IPS-18a (cell line): ENCODE results near the gene ATP8A2.

Source experiments
- H3K27ac ChIP-seq: one replicate; pipeline ENCODE4 v1.5.1; 2013; ENCODE audit warnings: low read length
- H3K27me3 ChIP-seq: one replicate; pipeline ENCODE4 v1.6.1; 2013; ENCODE audit warnings: mild to moderate bottlenecking, low read length; ENCODE audit not compliant: control insufficient read depth, insufficient read depth
- H3K36me3 ChIP-seq: one replicate; pipeline ENCODE4 v1.6.1; 2013; ENCODE audit warnings: low read depth, low read length; ENCODE audit not compliant: control insufficient read depth
- H3K4me1 ChIP-seq: one replicate; pipeline ENCODE4 v1.6.1; 2013; ENCODE audit warnings: low read depth, low read length; ENCODE audit not compliant: control insufficient read depth
- H3K4me3 ChIP-seq: one replicate; pipeline ENCODE4 v1.5.1; 2013; ENCODE audit warnings: low read length
- H3K9ac ChIP-seq: one replicate; pipeline ENCODE4 v1.6.1; 2013; ENCODE audit warnings: mild to moderate bottlenecking, low read length, moderate library complexity
- H3K9me3 ChIP-seq: one replicate; pipeline ENCODE4 v1.6.1; 2013; ENCODE audit warnings: low read depth, low read length; ENCODE audit not compliant: control insufficient read depth

ATP8A2 gene

DNA sequence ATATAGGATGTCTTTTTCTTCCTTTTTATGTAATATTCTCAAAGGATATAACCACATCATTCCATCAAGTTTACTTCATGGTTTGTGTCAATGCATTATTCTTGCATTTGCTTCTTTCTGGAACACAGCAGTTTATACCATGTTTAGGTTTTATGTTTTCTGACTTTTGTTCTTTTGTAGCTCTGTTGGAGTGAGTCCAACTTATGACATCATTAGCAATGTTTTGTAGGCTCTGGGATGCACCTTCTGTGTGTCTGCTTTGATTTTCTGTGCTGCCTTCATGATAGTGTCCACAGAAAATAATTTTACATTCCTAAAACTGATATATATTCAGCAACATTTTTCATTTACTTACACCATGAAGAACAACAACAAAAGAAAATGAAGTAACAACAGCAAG lies 611.1 kb downstream of the ATP8A2 start:
- H3K9ac ChIP-seq: no peak overlapping the region
- H3K27me3 ChIP-seq: no peaks in the 10 kb centered on the region
- peaks cover 16% of the 10 kb centered on the region for H3K4me1 ChIP-seq
- no peaks in the 10 kb centered on the region for H3K9me3 ChIP-seq
- H3K4me3 ChIP-seq: no peak overlapping the region
- no peaks in the 10 kb centered on the region for H3K36me3 ChIP-seq
- no peak overlapping the region for H3K27ac ChIP-seq

DNA sequence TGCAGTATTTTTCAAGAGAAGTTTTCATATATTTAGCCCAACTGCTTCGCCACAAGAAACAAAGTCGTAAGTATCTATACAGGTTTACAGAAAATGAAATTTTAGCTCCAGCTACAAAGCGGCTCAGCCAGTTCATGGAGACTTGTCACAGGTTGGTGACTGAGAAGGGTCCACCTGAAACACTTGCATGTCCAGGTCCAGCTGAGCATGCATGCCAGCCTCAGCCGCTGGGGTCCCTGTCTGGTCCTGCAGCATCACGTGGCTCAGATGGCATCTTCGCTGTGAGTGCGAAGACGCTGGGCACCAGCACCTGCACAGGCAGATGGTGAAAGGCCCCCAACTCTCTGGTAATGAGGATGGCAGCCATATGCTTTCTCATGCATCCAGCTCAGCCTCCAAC lies 616.2 kb downstream of the ATP8A2 start:
- H3K27ac ChIP-seq: no peak overlapping the region
- no peaks in the 10 kb centered on the region for H3K36me3 ChIP-seq
- no peak overlapping the region for H3K4me3 ChIP-seq
- H3K27me3 ChIP-seq: no peaks in the 10 kb centered on the region
- no peak overlapping the region for H3K9ac ChIP-seq
- H3K4me1 ChIP-seq: no peaks in the 10 kb centered on the region
- no peaks in the 10 kb centered on the region for H3K9me3 ChIP-seq

DNA sequence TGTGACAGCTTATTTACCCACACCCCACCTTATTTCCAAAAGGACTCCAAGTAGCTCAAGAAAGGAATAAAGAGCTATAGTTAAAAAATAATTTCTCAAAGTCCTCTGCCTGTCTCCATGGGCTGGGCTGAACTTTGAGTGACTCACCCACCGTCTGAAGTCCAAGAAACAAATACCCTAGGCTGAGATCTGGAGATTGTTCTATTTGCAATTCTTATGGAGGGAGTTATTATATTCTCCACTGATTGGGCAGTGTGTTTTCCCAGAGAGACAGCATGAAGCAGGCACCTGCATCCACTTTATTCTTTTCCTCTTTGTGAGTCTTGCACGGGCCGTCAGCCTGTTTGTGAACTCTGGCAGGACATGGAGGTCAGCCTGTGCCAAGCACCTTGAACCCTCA lies 616.9 kb downstream of the ATP8A2 start:
- H3K4me3 ChIP-seq: no peak overlapping the region

DNA sequence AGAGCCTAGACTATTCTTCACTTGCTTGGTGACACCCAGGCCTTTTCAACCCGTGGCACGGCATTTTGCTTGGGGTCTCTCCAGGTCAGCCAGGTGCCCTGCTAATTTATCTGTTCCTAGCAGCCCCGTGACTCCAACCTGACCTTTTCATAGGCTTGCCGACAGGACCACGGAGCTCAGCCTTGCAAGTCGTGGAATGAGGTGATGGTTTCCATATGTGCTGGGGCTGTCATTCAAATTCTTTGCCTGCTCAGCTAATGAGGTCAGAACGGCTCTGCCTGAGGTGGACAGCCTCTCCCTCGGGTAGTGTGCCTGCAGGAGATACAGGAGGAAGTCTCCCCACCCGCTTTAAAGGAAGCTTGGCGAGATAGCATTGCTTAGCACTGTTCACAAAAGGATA lies 619.0 kb downstream of the ATP8A2 start:
- Histone ChIP-seq H3K27ac (no peak overlapping the region), H3K27me3 (no peaks in the 10 kb centered on the region), H3K9me3 (no peaks in the 10 kb centered on the region), H3K36me3 (no peaks in the 10 kb centered on the region), H3K4me3 (no peak overlapping the region), H3K4me1 (no peaks in the 10 kb centered on the region), H3K9ac (no peak overlapping the region)

More for the DNA sequence above, 616.9 kb downstream of the ATP8A2 start:
- no peaks in the 10 kb centered on the region for H3K4me1 ChIP-seq
- H3K9ac ChIP-seq: no peak overlapping the region
- H3K27me3 ChIP-seq: no peaks in the 10 kb centered on the region
- no peaks in the 10 kb centered on the region for H3K36me3 ChIP-seq
- no peak overlapping the region for H3K27ac ChIP-seq
- H3K9me3 ChIP-seq: no peaks in the 10 kb centered on the region

DNA sequence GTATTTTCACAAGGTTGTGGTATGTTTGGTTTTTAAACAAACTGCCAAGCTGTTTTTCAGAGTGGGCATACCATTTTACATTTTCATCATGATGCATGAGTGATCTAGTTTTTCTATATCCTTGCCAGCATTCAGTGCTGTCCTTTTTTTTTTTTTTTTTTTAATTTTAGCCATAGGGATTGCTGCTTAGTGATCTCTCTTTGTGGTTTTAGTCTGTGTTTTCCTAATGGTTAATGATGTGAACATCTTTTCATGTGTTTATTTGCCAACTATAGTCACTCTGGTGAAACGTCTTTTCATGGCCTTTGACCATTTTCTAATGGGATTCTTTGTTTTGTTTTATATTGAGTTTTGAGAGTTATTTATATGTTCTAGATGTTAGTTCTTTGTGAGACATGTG lies 620.3 kb downstream of the ATP8A2 start:
- no peak overlapping the region for H3K9ac ChIP-seq
- no peak overlapping the region for H3K4me3 ChIP-seq
- H3K9me3 ChIP-seq: no peaks in the 10 kb centered on the region
- H3K27me3 ChIP-seq: no peaks in the 10 kb centered on the region
- no peaks in the 10 kb centered on the region for H3K36me3 ChIP-seq
- H3K4me1 ChIP-seq: no peaks in the 10 kb centered on the region
- no peak overlapping the region for H3K27ac ChIP-seq

DNA sequence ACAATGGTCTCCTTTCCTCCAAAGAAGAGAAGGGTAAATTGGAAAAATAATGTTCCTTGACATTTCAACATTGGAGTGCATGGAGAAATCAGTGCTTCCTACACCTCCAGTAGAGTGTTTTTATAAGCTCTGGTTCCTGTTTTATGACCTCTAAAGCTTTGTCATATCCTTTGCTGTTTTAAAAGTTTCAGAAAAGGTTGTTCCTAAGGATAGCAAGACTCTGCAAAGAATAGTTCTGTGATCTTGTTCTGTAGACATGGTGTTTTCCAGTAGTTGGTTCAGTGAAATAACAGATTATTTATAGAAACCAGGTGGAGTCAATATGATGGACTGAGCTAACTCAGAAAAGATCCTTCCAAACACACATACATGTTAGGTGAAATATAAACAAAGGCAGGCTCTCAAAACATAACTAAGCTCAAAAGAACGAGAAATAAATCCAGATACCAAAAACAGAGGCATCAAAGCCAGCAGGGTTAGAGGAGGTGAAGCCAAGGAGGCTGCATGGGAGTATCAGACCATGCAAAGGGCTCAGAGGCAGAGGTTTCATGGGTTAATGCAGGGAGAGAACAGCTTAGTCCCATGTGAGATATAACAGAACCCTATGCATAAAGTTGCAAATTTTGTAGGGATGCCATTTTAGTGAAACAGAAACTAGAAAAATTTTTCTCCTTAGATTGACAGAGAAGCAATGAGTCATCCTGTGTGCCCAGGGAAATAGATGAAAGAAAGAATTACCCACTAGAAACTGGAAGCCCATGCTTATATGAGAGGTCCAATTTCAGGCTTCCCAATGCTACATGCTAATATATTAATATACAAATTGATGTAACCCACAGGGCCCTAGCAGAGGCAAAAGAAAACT lies 635.7 kb downstream of the ATP8A2 start:
- no peaks in the 10 kb centered on the region for H3K27me3 ChIP-seq
- H3K4me1 ChIP-seq: no peaks in the 10 kb centered on the region
- H3K36me3 ChIP-seq: no peaks in the 10 kb centered on the region
- no peak overlapping the region for H3K9ac ChIP-seq
- no peak overlapping the region for H3K4me3 ChIP-seq
- H3K27ac ChIP-seq: no peak overlapping the region
- H3K9me3 ChIP-seq: peaks cover 5% of the 10 kb centered on the region

DNA sequence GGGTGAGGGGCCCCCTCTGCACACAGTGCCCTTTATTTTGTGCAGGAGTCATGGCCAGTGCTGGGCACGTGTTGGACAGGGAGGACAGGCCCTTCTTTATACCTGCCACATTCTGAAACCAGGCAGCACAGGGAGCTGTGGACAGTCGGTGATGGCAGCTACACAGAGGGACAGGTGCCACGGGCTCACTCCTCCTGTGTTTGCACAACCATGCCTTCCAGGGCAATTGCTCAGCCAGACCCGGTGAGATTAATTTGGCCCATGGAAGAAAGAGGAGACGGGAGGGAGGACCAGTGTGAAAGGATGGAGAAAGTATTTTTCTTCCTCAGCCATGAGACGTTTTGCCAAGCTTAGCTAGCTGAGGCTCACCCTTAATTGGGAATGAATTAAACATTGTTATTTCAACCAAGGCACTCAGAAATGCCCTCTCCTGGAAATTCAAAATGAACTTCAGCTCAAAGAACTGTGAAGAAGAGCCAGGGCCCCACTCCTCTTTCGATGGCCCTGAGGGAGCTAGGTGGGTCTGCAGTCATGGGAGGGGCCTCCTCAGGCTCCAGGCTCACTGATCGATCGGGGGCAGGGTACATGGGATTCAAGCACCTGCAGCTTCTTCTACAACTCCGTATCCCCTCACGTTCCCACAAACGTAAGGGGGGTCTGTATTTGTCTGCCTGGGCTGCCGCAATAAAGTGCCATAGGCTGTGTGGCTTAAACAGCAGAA lies 638.9 kb downstream of the ATP8A2 start:
- no peaks in the 10 kb centered on the region for H3K9me3 ChIP-seq
- H3K9ac ChIP-seq: no peak overlapping the region
- H3K27ac ChIP-seq: no peak overlapping the region
- no peak overlapping the region for H3K4me3 ChIP-seq
- no peaks in the 10 kb centered on the region for H3K4me1 ChIP-seq
- no peaks in the 10 kb centered on the region for H3K27me3 ChIP-seq
- no peaks in the 10 kb centered on the region for H3K36me3 ChIP-seq

DNA sequence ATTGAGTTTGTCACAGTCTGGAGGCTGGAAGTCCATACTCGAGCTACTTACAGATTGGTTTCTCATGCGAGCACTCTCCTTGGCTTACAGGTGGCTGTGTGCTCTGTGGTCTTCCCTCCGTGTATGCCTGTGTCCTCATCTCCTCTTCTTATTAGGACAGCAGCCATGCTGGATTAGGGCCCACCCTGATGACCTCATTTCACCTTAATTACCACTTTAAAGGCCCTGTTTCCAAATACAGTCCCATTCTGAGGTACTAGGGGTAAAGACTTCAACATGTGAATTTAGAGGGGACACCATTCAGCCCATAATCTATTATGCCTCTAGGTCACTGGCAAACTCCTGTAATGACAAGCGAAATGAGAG lies 639.4 kb downstream of the ATP8A2 start:
- no peak overlapping the region for H3K9ac ChIP-seq
- no peaks in the 10 kb centered on the region for H3K9me3 ChIP-seq
- H3K4me1 ChIP-seq: no peaks in the 10 kb centered on the region
- H3K27ac ChIP-seq: no peak overlapping the region
- H3K27me3 ChIP-seq: no peaks in the 10 kb centered on the region
- no peak overlapping the region for H3K4me3 ChIP-seq
- H3K36me3 ChIP-seq: no peaks in the 10 kb centered on the region

DNA sequence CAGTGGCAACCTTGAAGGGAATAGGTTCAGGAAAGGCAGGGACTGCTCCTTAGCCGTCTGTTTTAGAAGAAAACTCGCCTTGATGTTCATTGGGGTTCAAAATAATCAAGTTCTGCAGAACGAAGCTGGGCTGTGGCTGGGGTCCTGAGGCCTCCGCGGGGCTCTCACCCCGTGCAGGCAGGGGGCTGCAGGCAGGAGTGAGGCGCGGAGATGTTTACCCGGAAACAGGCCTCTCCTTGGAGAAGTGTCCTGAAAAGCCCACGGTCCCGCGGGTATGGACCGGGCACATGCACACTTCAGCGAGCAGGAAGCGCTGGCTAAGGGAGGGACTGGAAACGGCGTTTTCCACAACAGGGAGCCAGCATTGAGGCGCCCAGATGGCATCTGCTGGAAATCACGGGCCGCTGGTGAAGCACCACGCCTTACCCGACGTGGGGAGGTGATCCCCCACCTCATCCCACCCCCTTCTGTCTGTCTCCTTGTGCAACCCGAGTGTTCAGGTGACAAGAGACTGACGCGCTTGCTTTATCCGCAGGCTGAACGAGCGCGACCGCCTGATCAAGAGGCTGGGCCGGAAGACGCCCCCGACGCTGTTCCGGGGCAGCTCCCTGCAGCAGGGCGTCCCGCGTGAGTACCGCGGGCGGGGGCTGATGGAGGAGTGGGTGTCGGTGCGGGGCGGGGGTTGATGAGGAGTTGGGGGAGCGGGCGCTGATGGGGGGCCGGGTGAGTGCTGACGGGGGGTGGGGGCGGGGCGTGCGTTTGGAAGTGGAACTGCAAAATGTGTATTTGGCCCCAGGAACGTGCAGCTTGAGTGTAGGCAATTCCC lies 640.4 kb downstream of the ATP8A2 start:
- no peaks in the 10 kb centered on the region for H3K27me3 ChIP-seq
- no peak overlapping the region for H3K9ac ChIP-seq
- H3K4me1 ChIP-seq: no peaks in the 10 kb centered on the region
- no peak overlapping the region for H3K4me3 ChIP-seq
- H3K27ac ChIP-seq: no peak overlapping the region
- H3K36me3 ChIP-seq: no peaks in the 10 kb centered on the region
- no peaks in the 10 kb centered on the region for H3K9me3 ChIP-seq

DNA sequence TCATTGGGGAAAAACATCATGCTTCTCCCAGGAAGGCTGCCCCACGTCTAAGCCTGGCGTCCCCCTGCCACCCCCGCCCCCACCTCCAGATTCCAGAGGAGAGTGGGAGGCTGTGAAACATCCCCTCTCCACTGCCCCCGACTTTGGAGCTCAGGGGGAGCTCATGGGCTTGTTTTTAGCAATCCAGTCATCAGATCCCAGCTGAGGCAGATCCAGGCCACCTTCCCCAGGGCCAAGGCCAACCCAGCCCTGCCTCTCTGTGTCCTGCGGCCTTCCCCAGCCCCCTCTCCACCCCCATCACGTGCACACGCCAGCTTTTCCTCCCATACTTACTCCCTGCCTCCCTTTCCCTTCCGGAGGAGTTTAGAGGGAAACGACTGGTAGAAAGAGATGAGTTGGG lies 641.2 kb downstream of the ATP8A2 start:
- no peaks in the 10 kb centered on the region for H3K4me1 ChIP-seq
- H3K9ac ChIP-seq: no peak overlapping the region
- no peak overlapping the region for H3K4me3 ChIP-seq
- H3K9me3 ChIP-seq: no peaks in the 10 kb centered on the region
- H3K36me3 ChIP-seq: no peaks in the 10 kb centered on the region
- no peaks in the 10 kb centered on the region for H3K27me3 ChIP-seq
- no peak overlapping the region for H3K27ac ChIP-seq

DNA sequence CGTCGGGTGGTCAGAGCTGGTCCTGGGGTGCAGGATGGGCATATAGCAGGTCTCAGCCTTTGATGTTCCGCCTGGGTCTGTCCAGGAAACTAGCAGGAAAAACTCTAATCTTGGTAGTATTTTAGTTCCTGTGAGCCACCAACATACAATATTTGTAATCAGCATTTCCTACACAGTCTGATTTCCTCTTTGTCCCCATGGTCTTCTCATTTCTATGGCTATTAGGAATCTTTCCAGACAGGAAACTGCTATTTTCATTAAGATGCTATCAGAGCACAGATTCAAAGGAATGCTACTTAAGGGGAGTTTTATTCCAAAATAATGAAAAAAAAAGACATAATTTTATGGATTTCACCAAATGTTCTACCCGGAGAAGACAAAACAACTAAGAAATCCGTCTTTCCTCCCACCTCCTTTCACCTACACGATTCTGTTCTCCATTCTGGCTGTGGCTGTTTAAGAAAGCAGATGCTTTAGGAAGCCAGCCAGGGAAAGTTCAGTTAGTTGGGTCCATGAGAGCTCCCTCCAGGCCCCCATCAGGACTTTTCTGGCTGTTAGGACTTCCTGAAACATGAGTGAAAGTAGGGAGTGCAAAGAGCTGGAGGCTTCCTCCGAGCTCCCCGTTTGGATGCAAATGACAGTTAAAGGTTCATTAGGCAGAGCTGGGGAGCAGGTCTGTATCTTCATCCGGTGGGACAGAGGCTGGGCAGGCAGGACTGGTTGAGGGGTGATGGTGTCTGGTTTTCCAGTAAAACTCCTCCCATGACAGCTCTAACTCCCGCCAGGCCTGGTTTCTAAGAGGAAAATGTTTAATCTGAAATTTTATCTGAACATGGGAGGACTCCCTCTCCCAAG lies 643.7 kb downstream of the ATP8A2 start:
- H3K36me3 ChIP-seq: no peaks in the 10 kb centered on the region
- H3K4me3 ChIP-seq: no peak overlapping the region
- no peak overlapping the region for H3K9ac ChIP-seq
- no peaks in the 10 kb centered on the region for H3K9me3 ChIP-seq
- H3K27me3 ChIP-seq: no peaks in the 10 kb centered on the region
- H3K4me1 ChIP-seq: no peaks in the 10 kb centered on the region
- H3K27ac ChIP-seq: no peak overlapping the region
